Right renal cortex interstitium (tissue), 3 donors: ENCODE results near the gene ACP2. TPM values are rescaled to one million over a fixed set of nuclear protein-coding genes. Genes with fewer than 3 reads are reported as not detected.

ENCODE experiments used
- DNase-seq, 3 donors: peaks; one replicate each; pipeline ENCODE4 v3.0.0-alpha.2; 2013; ENCODE audit warnings: low read depth in 3 of 3, low spot score in 2 of 3
- polyA plus RNA-seq, 3 donors: library from polyadenylated mRNA; unstranded; fragments of 120-200 nt; gene quantifications; one replicate each; pipeline ENCODE4 v1.2.1, GENCODE V29; 2013; ENCODE audit not compliant: insufficient read length in 3 of 3

Gene ACP2
- polyA plus RNA-seq, 3 donors, result 48.0 to 55.0 (median 51.8) TPM

GRCh38 chr11:47269002-47269828, 20.6 kb upstream of the ACP2 start:
- DNase-seq, result peak; percentile 69 to 81 (median 75)

- DNase-seq, result no peak
Observed at GRCh38 chr11:47268448-47269001, 19.9 kb upstream of the ACP2 start.

- DNase-seq, result no peak
Observed at GRCh38 chr11:47267876-47268275, 19.3 kb upstream of the ACP2 start.

- DNase-seq, result no peak
Observed at GRCh38 chr11:47264521-47264920, 15.9 kb upstream of the ACP2 start.

- no peak for DNase-seq
Observed at GRCh38 chr11:47264119-47264518, 15.5 kb upstream of the ACP2 start.

- DNase-seq, result no peak
Observed at GRCh38 chr11:47261291-47261800, 12.7 kb upstream of the ACP2 start.

- no peak for DNase-seq
Observed at GRCh38 chr11:47260366-47260765, 11.8 kb upstream of the ACP2 start.

GRCh38 chr11:47259232-47259977, 10.8 kb upstream of the ACP2 start:
- no peak for DNase-seq

- DNase-seq, result no peak
Observed at GRCh38 chr11:47258317-47258902, 9.8 kb upstream of the ACP2 start.

- no peak for DNase-seq
Observed at GRCh38 chr11:47257517-47258316, 9.1 kb upstream of the ACP2 start, which contains the start of gene NR1H3. Gene NR1H3 (plus strand): TSS chr11:47257996. CDS start chr11:47259217, 1,221 bp downstream.

GRCh38 chr11:47257177-47257516, 8.5 kb upstream of the ACP2 start:
- DNase-seq, result no peak

GRCh38 chr11:47256374-47256773, 7.8 kb upstream of the ACP2 start:
- DNase-seq, result no peak

- no peak for DNase-seq
Observed at GRCh38 chr11:47254386-47254785, 5.8 kb upstream of the ACP2 start.

GRCh38 chr11:47253660-47254059, 5.0 kb upstream of the ACP2 start:
- no peak for DNase-seq

GRCh38 chr11:47251751-47252150, 3.1 kb upstream of the ACP2 start:
- DNase-seq, result no peak

GRCh38 chr11:47249378-47249715, 733 bp upstream of the ACP2 start:
- no peak for DNase-seq

- no peak for DNase-seq
Observed at GRCh38 chr11:47248304-47248663, 330 bp downstream of the ACP2 start.

- DNase-seq, result no peak
Observed at GRCh38 chr11:47247502-47247901, 1.1 kb downstream of the ACP2 start.

GRCh38 chr11:47245611-47246357, 2.8 kb downstream of the ACP2 start:
- no peak for DNase-seq
